ENCODE measurements around the gene KRT7.

The KRT7 gene

GRCh38 chr12:52193532-52193931 is 39.5 kb upstream of the KRT7 start:
- H3F3A ChIP-seq (ENCODE audit: control insufficient read depth, insufficient read depth): no peaks in the 10 kb centered on the region
- H3K27me3 ChIP-seq (ENCODE audit: control insufficient read depth, low read length): 0 out of 2 replicates have a peak, but pooled peaks cover 2% of the 10 kb centered on the region
- H3K27ac ChIP-seq (ENCODE audit: low read depth, low read length): no peak overlapping the region
- no peaks in the 10 kb centered on the region for H3K4me1 ChIP-seq (ENCODE audit: control insufficient read depth, low read length)
- H4K20me1 ChIP-seq (ENCODE audit: control insufficient read depth, insufficient read depth, low read depth, low read length): no peaks in the 10 kb centered on the region
- H3K4me2 ChIP-seq (ENCODE audit: low read length): no peak overlapping the region
- no peaks in the 10 kb centered on the region for H3K79me2 ChIP-seq (ENCODE audit: control insufficient read depth, low read length)
- TF ChIP-seq EZH2phosphoT487 (IDR thresholded peaks at IDR 0.05; ENCODE audit: borderline replicate concordance, low read length): no peak
- TF ChIP-seq CTCF (IDR thresholded peaks at IDR 0.05; ENCODE audit: low read depth, low read length, poor library complexity, severe bottlenecking): no peak
- H3K4me3 ChIP-seq (ENCODE audit: low read length): no peak overlapping the region
- H3K9me3 ChIP-seq (ENCODE audit: control insufficient read depth, insufficient read depth, low read length): no peaks in the 10 kb centered on the region
- H3K9me2 ChIP-seq (replicated peaks; ENCODE audit: control insufficient read depth, low read length): no peaks in the 10 kb centered on the region
- no peaks in the 10 kb centered on the region for H3K36me3 ChIP-seq (ENCODE audit: control insufficient read depth, low read length)

GRCh38 chr12:52193991-52194390 is 39.1 kb upstream of the KRT7 start:
- no peaks in the 10 kb centered on the region for H3K9me3 ChIP-seq (ENCODE audit: control insufficient read depth, insufficient read depth, low read length)
- H3K79me2 ChIP-seq (ENCODE audit: control insufficient read depth, low read length): no peaks in the 10 kb centered on the region
- H3K4me1 ChIP-seq (ENCODE audit: control insufficient read depth, low read length): no peaks in the 10 kb centered on the region
- H3K4me3 ChIP-seq (ENCODE audit: low read length): no peak overlapping the region
- no peak for TF ChIP-seq EZH2phosphoT487 (IDR thresholded peaks at IDR 0.05; ENCODE audit: borderline replicate concordance, low read length)
- TF ChIP-seq CTCF (IDR thresholded peaks at IDR 0.05; ENCODE audit: low read depth, low read length, poor library complexity, severe bottlenecking): no peak
- H3K4me2 ChIP-seq (ENCODE audit: low read length): no peak overlapping the region
- H3K36me3 ChIP-seq (ENCODE audit: control insufficient read depth, low read length): no peaks in the 10 kb centered on the region
- no peaks in the 10 kb centered on the region for H3F3A ChIP-seq (ENCODE audit: control insufficient read depth, insufficient read depth)
- 0 out of 2 replicates have a peak, but pooled peaks cover 2% of the 10 kb centered on the region for H3K27me3 ChIP-seq (ENCODE audit: control insufficient read depth, low read length)
- no peaks in the 10 kb centered on the region for H4K20me1 ChIP-seq (ENCODE audit: control insufficient read depth, insufficient read depth, low read depth, low read length)
- no peak overlapping the region for H3K27ac ChIP-seq (ENCODE audit: low read depth, low read length)
- H3K9me2 ChIP-seq (replicated peaks; ENCODE audit: control insufficient read depth, low read length): no peaks in the 10 kb centered on the region

GRCh38 chr12:52195065-52195730 is 37.8 kb upstream of the KRT7 start:
- Histone ChIP-seq H3F3A (ENCODE audit: control insufficient read depth, insufficient read depth) (no peaks in the 10 kb centered on the region), H3K36me3 (ENCODE audit: control insufficient read depth, low read length) (no peaks in the 10 kb centered on the region), H3K27me3 (ENCODE audit: control insufficient read depth, low read length) (0 out of 2 replicates have a peak, but pooled peaks cover 2% of the 10 kb centered on the region), H3K79me2 (ENCODE audit: control insufficient read depth, low read length) (no peaks in the 10 kb centered on the region), H3K4me3 (ENCODE audit: low read length) (no peak overlapping the region), H4K20me1 (ENCODE audit: control insufficient read depth, insufficient read depth, low read depth, low read length) (no peaks in the 10 kb centered on the region), H3K9me2 (replicated peaks; ENCODE audit: control insufficient read depth, low read length) (no peaks in the 10 kb centered on the region), H3K4me1 (ENCODE audit: control insufficient read depth, low read length) (no peaks in the 10 kb centered on the region), H3K4me2 (ENCODE audit: low read length) (no peak overlapping the region), H3K9me3 (ENCODE audit: control insufficient read depth, insufficient read depth, low read length) (no peaks in the 10 kb centered on the region), H3K27ac (ENCODE audit: low read depth, low read length) (no peak overlapping the region)
- TF ChIP-seq EZH2phosphoT487 (IDR thresholded peaks at IDR 0.05; ENCODE audit: borderline replicate concordance, low read length): no peak
- TF ChIP-seq CTCF (IDR thresholded peaks at IDR 0.05; ENCODE audit: low read depth, low read length, poor library complexity, severe bottlenecking): no peak
